OCI-LY1 (cell line): Measurements from ENCODE around the gene PRRC2B.

Experiments used
- H2AFZ ChIP-seq: fragments of 200-600 bp; sonication (generic), shearing (Covaris generic); 2 replicates; pipeline ENCODE4 v1.6.0; 2014; ENCODE audit warnings: antibody characterized with exemption, mild to moderate bottlenecking, low read length
- H3F3A ChIP-seq: fragments of 200-600 bp; sonication (generic), shearing (Covaris generic); 2 replicates; pipeline ENCODE4 v1.6.0; 2014; ENCODE audit warnings: mild to moderate bottlenecking, antibody characterized with exemption, low read length, moderate library complexity; ENCODE audit not compliant: insufficient read depth
- H3K27ac ChIP-seq: fragments of 200-600 bp; sonication (generic); 2 replicates; pipeline ENCODE4 v1.5.1; 2014; ENCODE audit warnings: low read length, mixed run types, mild to moderate bottlenecking, low read depth; ENCODE audit not compliant: poor library complexity, severe bottlenecking
- H3K27me3 ChIP-seq: fragments of 200-600 bp; sonication (generic); 2 replicates; pipeline ENCODE4 v1.6.0; 2014; ENCODE audit warnings: antibody characterized with exemption, mild to moderate bottlenecking, low read length, moderate library complexity; ENCODE audit not compliant: insufficient read depth
- H3K36me3 ChIP-seq: fragments of 200-600 bp; sonication (generic); 2 replicates; pipeline ENCODE4 v1.6.1; 2014; ENCODE audit warnings: mild to moderate bottlenecking, antibody characterized with exemption, low read length, moderate library complexity, mixed read lengths; ENCODE audit not compliant: insufficient read depth
- H3K4me1 ChIP-seq: fragments of 200-600 bp; sonication (generic); 2 replicates; pipeline ENCODE4 v1.5.1; 2014; ENCODE audit warnings: mild to moderate bottlenecking, low read length, moderate library complexity; ENCODE audit not compliant: insufficient read depth, severe bottlenecking
- H3K4me2 ChIP-seq: fragments of 200-600 bp; sonication (generic), shearing (Covaris generic); 2 replicates; pipeline ENCODE4 v1.6.1; 2014; ENCODE audit warnings: low read length
- H3K4me3 ChIP-seq: fragments of 200-600 bp; sonication (generic); 2 replicates; pipeline ENCODE4 v1.5.1; 2014; ENCODE audit warnings: low read length, low read depth, mild to moderate bottlenecking, mixed read lengths; ENCODE audit not compliant: poor library complexity, severe bottlenecking
- H3K79me2 ChIP-seq: fragments of 200-600 bp; shearing (Covaris generic); 2 replicates; pipeline ENCODE4 v1.6.1; 2016; ENCODE audit warnings: mixed run types, low read length, mixed read lengths; ENCODE audit not compliant: insufficient read depth
- H3K9ac ChIP-seq: fragments of 200-600 bp; sonication (generic), shearing (Covaris generic); 2 replicates; pipeline ENCODE4 v1.6.1; 2014; ENCODE audit warnings: mild to moderate bottlenecking, low read length, mixed read lengths
- H3K9me2 ChIP-seq: fragments of 200-600 bp; sonication (generic), shearing (Covaris generic); 2 replicates; pipeline ENCODE4 v1.6.1; 2014; ENCODE audit warnings: low read depth, mild to moderate bottlenecking, low read length, mixed read lengths
- H3K9me3 ChIP-seq: fragments of 200-600 bp; shearing (Covaris generic); 2 replicates; pipeline ENCODE4 v1.6.1; 2014; ENCODE audit warnings: low read length, mixed read lengths
- H4K20me1 ChIP-seq: fragments of 200-600 bp; sonication (generic), shearing (Covaris generic); 2 replicates; pipeline ENCODE4 v1.6.0; 2016; ENCODE audit warnings: mild to moderate bottlenecking, low read length; ENCODE audit not compliant: insufficient read depth
- CTCF ChIP-seq: fragments of 200-600 bp; sonication (generic), shearing (Covaris generic); IDR thresholded peaks from 2 replicates; pipeline ENCODE4 v1.5.1; 2017; ENCODE audit warnings: mild to moderate bottlenecking, antibody characterized with exemption, low read length, moderate library complexity, mixed read lengths
- EZH2 ChIP-seq: fragments of 200-600 bp; sonication (generic), shearing (Covaris generic); IDR thresholded peaks from 2 replicates; pipeline ENCODE4 v1.8.0; 2017; ENCODE audit warnings: borderline replicate concordance, mixed run types, mild to moderate bottlenecking, antibody characterized with exemption, low read length, moderate library complexity, mixed read lengths

The PRRC2B gene

GRCh38 chr9:131518553-131518952 lies 124.7 kb downstream of the PRRC2B start:
- Histone ChIP-seq H3K36me3 (peaks cover 76% of the 10 kb centered on the region), H3K9me2 (no peaks in the 10 kb centered on the region), H3K4me3 (no peak overlapping the region), H3K27ac (no peak overlapping the region), H3K27me3 (no peaks in the 10 kb centered on the region), H2AFZ (no peak overlapping the region), H3K9me3 (no peaks in the 10 kb centered on the region), H3K4me2 (no peak overlapping the region), H3K4me1 (peaks cover 7% of the 10 kb centered on the region), H3K79me2 (no peaks in the 10 kb centered on the region), H3F3A (0 out of 2 replicates have a peak, but pooled peaks cover 3% of the 10 kb centered on the region), H3K9ac (no peak overlapping the region), H4K20me1 (no peaks in the 10 kb centered on the region)
- TF ChIP-seq EZH2, result no peak
- no peak for TF ChIP-seq CTCF

- no peaks in the 10 kb centered on the region for H3K4me1 ChIP-seq
- TF ChIP-seq EZH2, result no peak
- TF ChIP-seq CTCF, result no peak
- H3K79me2 ChIP-seq, result no peaks in the 10 kb centered on the region
- H2AFZ ChIP-seq, result no peak overlapping the region
- H3K9me3 ChIP-seq, result no peaks in the 10 kb centered on the region
- no peak overlapping the region for H3K9ac ChIP-seq
- no peaks in the 10 kb centered on the region for H3K27me3 ChIP-seq
- H3K36me3 ChIP-seq, result peaks cover 77% of the 10 kb centered on the region
- H3K27ac ChIP-seq, result no peak overlapping the region
- no peak overlapping the region for H3K4me2 ChIP-seq
- H4K20me1 ChIP-seq, result no peaks in the 10 kb centered on the region
- H3F3A ChIP-seq, result no peaks in the 10 kb centered on the region
- H3K4me3 ChIP-seq, result no peak overlapping the region
- no peaks in the 10 kb centered on the region for H3K9me2 ChIP-seq
Measured at GRCh38 chr9:131520503-131520902, 126.6 kb downstream of the PRRC2B start.

GRCh38 chr9:131521203-131521602 lies 127.3 kb downstream of the PRRC2B start:
- TF ChIP-seq CTCF, result no peak
- no peaks in the 10 kb centered on the region for H3K9me3 ChIP-seq
- no peaks in the 10 kb centered on the region for H3K4me1 ChIP-seq
- no peak overlapping the region for H3K4me2 ChIP-seq
- H3K4me3 ChIP-seq, result no peak overlapping the region
- H3K27ac ChIP-seq, result no peak overlapping the region
- peaks cover 77% of the 10 kb centered on the region for H3K36me3 ChIP-seq
- no peak overlapping the region for H3K9ac ChIP-seq
- no peaks in the 10 kb centered on the region for H4K20me1 ChIP-seq
- H2AFZ ChIP-seq, result no peak overlapping the region
- no peaks in the 10 kb centered on the region for H3K79me2 ChIP-seq
- no peaks in the 10 kb centered on the region for H3K27me3 ChIP-seq
- no peaks in the 10 kb centered on the region for H3F3A ChIP-seq
- no peaks in the 10 kb centered on the region for H3K9me2 ChIP-seq
